CD4-positive, alpha-beta T cell treated with Interleukin-6 at 100 ng/mL for 8 hours (primary cell): ENCODE measurements around the gene IL17RE.
A peak's percentile ranks its signal among the peaks of the same experiment; 100 is the strongest.
"Not testable (repeated sequence)": the region's sequence is repeated elsewhere in the genome, so short reads cannot be mapped to it uniquely, and the experiment has no call there.

ENCODE experiments used
- DNase-seq: peaks from one replicate; pipeline ENCODE4 v3.0.0-alpha.2; 2020; ENCODE audit warnings: mixed read lengths, low spot score

Gene IL17RE

GRCh38 chr3:9881441-9881840 is 21.2 kb upstream of the IL17RE start:
- DNase-seq = no peak

- DNase-seq = no peak
Measured at GRCh38 chr3:9883706-9884554, 18.7 kb upstream of the IL17RE start.

GRCh38 chr3:9884555-9885165 is 18.0 kb upstream of the IL17RE start:
- no peak for DNase-seq

GRCh38 chr3:9886328-9886727 is 16.3 kb upstream of the IL17RE start:
- no peak for DNase-seq

GRCh38 chr3:9887480-9887879 is 15.2 kb upstream of the IL17RE start:
- DNase-seq = no peak

GRCh38 chr3:9888540-9888939 is 14.1 kb upstream of the IL17RE start:
- no peak for DNase-seq

GRCh38 chr3:9889405-9889804 is 13.2 kb upstream of the IL17RE start:
- DNase-seq = no peak

- peak; percentile 89 for DNase-seq
Measured at GRCh38 chr3:9890249-9891071, 12.2 kb upstream of the IL17RE start, which contains the start of gene JAGN1. JAGN1 (plus strand) TSS chr3:9890610; CDS start chr3:9890723, 113 bp downstream.

- DNase-seq = no peak
Measured at GRCh38 chr3:9891072-9891622, 11.5 kb upstream of the IL17RE start.

GRCh38 chr3:9893739-9894138 is 8.9 kb upstream of the IL17RE start:
- no peak for DNase-seq

- not testable (repeated sequence) for DNase-seq
Measured at GRCh38 chr3:9895715-9896114, 6.9 kb upstream of the IL17RE start.

GRCh38 chr3:9896755-9897407 is 5.8 kb upstream of the IL17RE start:
- not testable (repeated sequence) for DNase-seq

- DNase-seq = no peak
Measured at GRCh38 chr3:9897408-9898372, 5.0 kb upstream of the IL17RE start.

- DNase-seq = no peak
Measured at GRCh38 chr3:9898467-9899241, 4.0 kb upstream of the IL17RE start.

GRCh38 chr3:9899289-9899791 is 3.3 kb upstream of the IL17RE start:
- DNase-seq = no peak

GRCh38 chr3:9900965-9901415 is 1.7 kb upstream of the IL17RE start:
- not testable (repeated sequence) for DNase-seq

GRCh38 chr3:9901967-9902366 is 681 bp upstream of the IL17RE start:
- peak; percentile 30 for DNase-seq

GRCh38 chr3:9903238-9903624 is 583 bp downstream of the IL17RE start:
- DNase-seq = no peak

- DNase-seq = no peak
Measured at GRCh38 chr3:9903904-9904303, 1.3 kb downstream of the IL17RE start.
